ENCODE data around the gene ZNF615.
"Not testable (repeated sequence)": the region's sequence is repeated elsewhere in the genome, so short reads cannot be mapped to it uniquely, and the experiment has no call there.

Gene ZNF615

GRCh38 chr19:52022193-52022592 lies 14.2 kb upstream of the ZNF615 start:
- Histone ChIP-seq H3K36me3 (ENCODE audit: control insufficient read depth, insufficient read depth, low read length, severe bottlenecking) (peaks cover 82% of the 10 kb centered on the region), H3K9me3 (ENCODE audit: control insufficient read depth, low read length) (peaks cover 30% of the 10 kb centered on the region), H3K4me3 (ENCODE audit: low read length) (no peak overlapping the region), H3K27me3 (replicated peaks; ENCODE audit: control insufficient read depth, insufficient read depth, low read length) (no peaks in the 10 kb centered on the region), H3K4me1 (ENCODE audit: control insufficient read depth, insufficient read depth, low read length) (peaks cover 2% of the 10 kb centered on the region), H3K9ac (ENCODE audit: low read length) (no peak overlapping the region)
- DNase-seq (ENCODE audit: low read depth), result no peak

DNA sequence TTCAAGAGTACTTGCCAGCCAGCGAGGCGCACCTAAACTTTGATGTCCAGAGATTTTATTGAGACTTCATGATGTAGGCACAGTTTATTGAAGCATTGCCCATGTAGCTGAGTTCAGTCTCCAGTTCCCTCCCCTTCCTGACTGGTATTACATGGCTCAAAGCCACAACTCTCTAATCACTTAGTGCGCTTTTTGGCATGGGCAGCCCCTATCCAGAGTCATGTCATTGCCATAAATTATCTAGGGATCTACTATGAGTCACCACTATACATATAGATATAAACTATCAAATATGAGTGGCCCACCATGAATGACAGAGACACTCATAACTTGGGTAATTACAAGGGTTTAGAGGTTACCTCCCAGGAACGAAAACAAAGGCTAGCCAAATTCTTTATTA lies 12.5 kb upstream of the ZNF615 start:
- DNase-seq (ENCODE audit: low read depth), result no peak
- H3K4me3 ChIP-seq (ENCODE audit: low read length), result no peak overlapping the region
- peaks cover 47% of the 10 kb centered on the region for H3K9me3 ChIP-seq (ENCODE audit: control insufficient read depth, low read length)
- no peaks in the 10 kb centered on the region for H3K4me1 ChIP-seq (ENCODE audit: control insufficient read depth, insufficient read depth, low read length)
- peaks cover 95% of the 10 kb centered on the region for H3K36me3 ChIP-seq (ENCODE audit: control insufficient read depth, insufficient read depth, low read length, severe bottlenecking)
- no peaks in the 10 kb centered on the region for H3K27me3 ChIP-seq (replicated peaks; ENCODE audit: control insufficient read depth, insufficient read depth, low read length)
- H3K9ac ChIP-seq (ENCODE audit: low read length), result no peak overlapping the region

- peaks cover 6% of the 10 kb centered on the region for H3K4me1 ChIP-seq (ENCODE audit: control insufficient read depth, insufficient read depth, low read length)
- no peak for DNase-seq (ENCODE audit: low read depth)
- peaks cover 14% of the 10 kb centered on the region for H3K9me3 ChIP-seq (ENCODE audit: control insufficient read depth, low read length)
- H3K27me3 ChIP-seq (replicated peaks; ENCODE audit: control insufficient read depth, insufficient read depth, low read length), result no peaks in the 10 kb centered on the region
- peaks cover 16% of the 10 kb centered on the region for H3K36me3 ChIP-seq (ENCODE audit: control insufficient read depth, insufficient read depth, low read length, severe bottlenecking)
- H3K4me3 ChIP-seq (ENCODE audit: low read length), result no peak overlapping the region
- no peak overlapping the region for H3K9ac ChIP-seq (ENCODE audit: low read length)
Observed at GRCh38 chr19:52010674-52011073, 2.7 kb upstream of the ZNF615 start.

DNA sequence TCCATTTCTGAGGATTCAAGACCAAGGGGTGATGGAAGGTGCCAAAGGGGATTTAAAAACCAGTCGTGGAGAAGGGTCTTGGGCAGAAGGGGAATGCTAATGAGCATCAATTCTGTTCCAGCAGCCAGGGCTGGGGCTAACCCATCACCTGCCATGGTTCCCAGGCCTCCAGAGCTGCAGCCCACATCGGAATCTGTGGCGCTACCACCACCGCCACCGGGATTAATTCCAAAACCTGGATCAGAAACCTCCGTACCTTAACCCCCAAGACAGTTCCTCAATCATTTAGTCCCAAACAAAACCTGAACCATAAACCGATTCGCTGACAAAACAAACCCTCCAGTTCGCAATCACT lies 583 bp downstream of the ZNF615 start:
- peaks cover 6% of the 10 kb centered on the region for H3K4me1 ChIP-seq (ENCODE audit: control insufficient read depth, insufficient read depth, low read length)
- no peaks in the 10 kb centered on the region for H3K27me3 ChIP-seq (replicated peaks; ENCODE audit: control insufficient read depth, insufficient read depth, low read length)
- DNase-seq (ENCODE audit: low read depth), result no peak
- H3K9ac ChIP-seq (ENCODE audit: low read length), result peak overlapping the region; percentile 94
- peaks cover 14% of the 10 kb centered on the region for H3K9me3 ChIP-seq (ENCODE audit: control insufficient read depth, low read length)
- peaks cover 14% of the 10 kb centered on the region for H3K36me3 ChIP-seq (ENCODE audit: control insufficient read depth, insufficient read depth, low read length, severe bottlenecking)
- H3K4me3 ChIP-seq (ENCODE audit: low read length), result peak overlapping the region; percentile 86

DNA sequence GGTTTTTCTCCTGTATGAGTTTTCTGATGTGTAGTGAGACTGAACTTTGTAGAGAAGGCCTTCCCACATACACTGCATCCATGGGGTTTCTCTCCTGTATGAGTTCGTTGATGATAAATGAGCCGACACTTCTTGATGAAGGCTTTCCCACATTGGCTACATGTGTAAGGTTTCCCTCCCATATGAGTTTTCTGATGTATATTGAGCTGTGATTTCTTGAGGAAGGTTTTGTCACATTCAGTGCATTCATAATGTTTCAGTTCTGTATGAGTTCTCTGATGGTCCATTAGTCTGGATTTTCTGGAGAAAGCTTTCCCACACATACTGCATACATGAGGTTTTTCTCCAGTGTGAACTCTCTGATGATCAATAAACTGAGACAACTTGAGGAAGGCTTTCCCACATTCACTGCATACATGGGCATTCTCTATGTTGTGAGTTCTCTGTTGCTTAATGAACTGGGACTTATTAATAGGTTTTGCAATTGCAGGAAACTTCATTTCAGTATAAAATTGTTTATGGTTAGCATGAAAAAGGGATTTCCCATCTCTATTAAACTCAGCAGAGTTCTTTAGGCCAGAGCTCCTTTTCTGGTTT lies 13.9 kb downstream of the ZNF615 start:
- Histone ChIP-seq H3K4me3 (ENCODE audit: low read length) (peak overlapping the region; percentile 63), H3K36me3 (ENCODE audit: control insufficient read depth, insufficient read depth, low read length, severe bottlenecking) (peaks cover 83% of the 10 kb centered on the region), H3K9me3 (ENCODE audit: control insufficient read depth, low read length) (peaks cover 100% of the 10 kb centered on the region), H3K4me1 (ENCODE audit: control insufficient read depth, insufficient read depth, low read length) (no peaks in the 10 kb centered on the region), H3K9ac (ENCODE audit: low read length) (no peak overlapping the region), H3K27me3 (replicated peaks; ENCODE audit: control insufficient read depth, insufficient read depth, low read length) (no peaks in the 10 kb centered on the region)
- DNase-seq (ENCODE audit: low read depth), result no peak

GRCh38 chr19:51993422-51993821 lies 14.6 kb downstream of the ZNF615 start:
- no peak overlapping the region for H3K9ac ChIP-seq (ENCODE audit: low read length)
- peaks cover 100% of the 10 kb centered on the region for H3K9me3 ChIP-seq (ENCODE audit: control insufficient read depth, low read length)
- peak overlapping the region; percentile 63 for H3K4me3 ChIP-seq (ENCODE audit: low read length)
- H3K27me3 ChIP-seq (replicated peaks; ENCODE audit: control insufficient read depth, insufficient read depth, low read length), result no peaks in the 10 kb centered on the region
- no peaks in the 10 kb centered on the region for H3K4me1 ChIP-seq (ENCODE audit: control insufficient read depth, insufficient read depth, low read length)
- peaks cover 76% of the 10 kb centered on the region for H3K36me3 ChIP-seq (ENCODE audit: control insufficient read depth, insufficient read depth, low read length, severe bottlenecking)
- no peak for DNase-seq (ENCODE audit: low read depth)

GRCh38 chr19:51986309-51987291 lies 21.4 kb downstream of the ZNF615 start, which contains the start of gene ZNF350:
TSS of gene ZNF350 (minus strand) at chr19:51986840. CDS start at chr19:51974360, 12,480 bp downstream.
- H3K27me3 ChIP-seq (replicated peaks; ENCODE audit: control insufficient read depth, insufficient read depth, low read length), result no peaks in the 10 kb centered on the region
- H3K9me3 ChIP-seq (ENCODE audit: control insufficient read depth, low read length), result peaks cover 45% of the 10 kb centered on the region
- peaks cover 8% of the 10 kb centered on the region for H3K36me3 ChIP-seq (ENCODE audit: control insufficient read depth, insufficient read depth, low read length, severe bottlenecking)
- H3K9ac ChIP-seq (ENCODE audit: low read length), result peak within 1 kb of the TSS; percentile 96
- DNase-seq (ENCODE audit: low read depth), result peak; percentile 94
- peak within 1 kb of the TSS; percentile 99 for H3K4me3 ChIP-seq (ENCODE audit: low read length)
- peaks cover 8% of the 10 kb centered on the region for H3K4me1 ChIP-seq (ENCODE audit: control insufficient read depth, insufficient read depth, low read length)

- Histone ChIP-seq H3K36me3 (ENCODE audit: control insufficient read depth, insufficient read depth, low read length, severe bottlenecking) (peaks cover 17% of the 10 kb centered on the region), H3K9me3 (ENCODE audit: control insufficient read depth, low read length) (peaks cover 31% of the 10 kb centered on the region), H3K4me1 (ENCODE audit: control insufficient read depth, insufficient read depth, low read length) (peaks cover 8% of the 10 kb centered on the region), H3K4me3 (ENCODE audit: low read length) (no peak overlapping the region), H3K9ac (ENCODE audit: low read length) (no peak overlapping the region), H3K27me3 (replicated peaks; ENCODE audit: control insufficient read depth, insufficient read depth, low read length) (no peaks in the 10 kb centered on the region)
- DNase-seq (ENCODE audit: low read depth), result no peak
Observed at GRCh38 chr19:51983361-51983760, 24.6 kb downstream of the ZNF615 start.

DNA sequence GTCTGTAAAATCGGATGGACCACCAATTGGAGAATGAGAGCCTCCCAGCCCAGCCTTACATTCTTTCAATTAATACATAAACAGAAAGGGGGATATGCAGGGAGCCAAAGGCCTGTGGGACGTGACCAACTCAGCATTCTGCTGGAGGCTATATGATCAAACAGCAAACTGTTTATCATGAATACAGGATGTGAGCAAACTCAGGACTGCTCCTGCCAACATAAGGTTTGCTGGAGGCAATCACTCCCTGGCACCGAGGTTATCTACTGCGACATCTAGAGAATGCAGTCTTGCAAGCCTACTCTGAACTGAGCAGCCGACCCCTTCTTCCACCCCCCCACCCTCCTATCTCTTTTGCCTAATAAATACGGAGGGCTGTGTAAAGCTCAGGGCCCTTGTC lies 27.1 kb downstream of the ZNF615 start:
- not testable (repeated sequence) for H3K4me1 ChIP-seq (ENCODE audit: control insufficient read depth, insufficient read depth, low read length); H3K27me3 ChIP-seq (replicated peaks; ENCODE audit: control insufficient read depth, insufficient read depth, low read length); DNase-seq (ENCODE audit: low read depth); H3K9ac ChIP-seq (ENCODE audit: low read length); H3K4me3 ChIP-seq (ENCODE audit: low read length)
- Histone ChIP-seq H3K9me3 (ENCODE audit: control insufficient read depth, low read length) (peaks cover 47% of the 10 kb centered on the region), H3K36me3 (ENCODE audit: control insufficient read depth, insufficient read depth, low read length, severe bottlenecking) (peaks cover 23% of the 10 kb centered on the region)

- Histone ChIP-seq H3K9ac (ENCODE audit: low read length) (no peak overlapping the region), H3K9me3 (ENCODE audit: control insufficient read depth, low read length) (peaks cover 52% of the 10 kb centered on the region), H3K4me1 (ENCODE audit: control insufficient read depth, insufficient read depth, low read length) (peaks cover 4% of the 10 kb centered on the region), H3K36me3 (ENCODE audit: control insufficient read depth, insufficient read depth, low read length, severe bottlenecking) (peaks cover 23% of the 10 kb centered on the region), H3K27me3 (replicated peaks; ENCODE audit: control insufficient read depth, insufficient read depth, low read length) (no peaks in the 10 kb centered on the region), H3K4me3 (ENCODE audit: low read length) (no peak overlapping the region)
- peak; percentile 20 for DNase-seq (ENCODE audit: low read depth)
Observed at GRCh38 chr19:51980116-51980736, 27.8 kb downstream of the ZNF615 start.

GRCh38 chr19:51978882-51979281 lies 29.1 kb downstream of the ZNF615 start:
- no peaks in the 10 kb centered on the region for H3K4me1 ChIP-seq (ENCODE audit: control insufficient read depth, insufficient read depth, low read length)
- H3K27me3 ChIP-seq (replicated peaks; ENCODE audit: control insufficient read depth, insufficient read depth, low read length), result no peaks in the 10 kb centered on the region
- H3K9ac ChIP-seq (ENCODE audit: low read length), result no peak overlapping the region
- no peak overlapping the region for H3K4me3 ChIP-seq (ENCODE audit: low read length)
- H3K36me3 ChIP-seq (ENCODE audit: control insufficient read depth, insufficient read depth, low read length, severe bottlenecking), result peaks cover 32% of the 10 kb centered on the region
- H3K9me3 ChIP-seq (ENCODE audit: control insufficient read depth, low read length), result peaks cover 62% of the 10 kb centered on the region
- DNase-seq (ENCODE audit: low read depth), result no peak

Measured in adipocyte (in vitro differentiated cells).